RWPE2 (cell line): ENCODE results near the gene ADIG.

ENCODE experiments used
- ATAC-seq: fragments of 200-7000 bp; cut with Tn5 transposase; 3 replicates; pipeline ENCODE4 v1.9.1; 2021; ENCODE audit warnings: low read depth
- DNase-seq: peaks from one replicate; pipeline ENCODE4 v3.0.0-alpha.2; 2020; ENCODE audit warnings: low spot score
- H3K27ac ChIP-seq: fragments of 450-650 bp; 2 replicates; pipeline ENCODE4 v1.5.1; 2017; ENCODE audit warnings: mild to moderate bottlenecking; ENCODE audit not compliant: poor library complexity, severe bottlenecking
- H3K27me3 ChIP-seq: fragments of 250-450 bp; sonication (Bioruptor Pico); 2 replicates; pipeline ENCODE4 v1.5.1; 2021; ENCODE audit warnings: mild to moderate bottlenecking, moderate library complexity; ENCODE audit not compliant: insufficient read depth, poor library complexity, severe bottlenecking
- H3K36me3 ChIP-seq: fragments of 250-450 bp; sonication (Bioruptor Pico); 2 replicates; pipeline ENCODE4 v1.5.1; 2020; ENCODE audit warnings: low read depth, mild to moderate bottlenecking, moderate library complexity
- H3K4me1 ChIP-seq: fragments of 250-450 bp; sonication (Bioruptor Pico); 2 replicates; pipeline ENCODE4 v1.5.1; 2021; ENCODE audit warnings: mild to moderate bottlenecking, moderate library complexity; ENCODE audit not compliant: insufficient read depth, poor library complexity, severe bottlenecking
- H3K4me3 ChIP-seq: fragments of 250-450 bp; sonication (Bioruptor Pico); 2 replicates; pipeline ENCODE4 v1.5.1; 2021; ENCODE audit warnings: mild to moderate bottlenecking, moderate library complexity; ENCODE audit not compliant: severe bottlenecking
- H3K9me3 ChIP-seq: fragments of 250-450 bp; sonication (Bioruptor Pico); 2 replicates; pipeline ENCODE4 v1.5.1; 2021; ENCODE audit warnings: mild to moderate bottlenecking, moderate library complexity; ENCODE audit not compliant: severe bottlenecking
- CTCF ChIP-seq: fragments of 450-650 bp; IDR thresholded peaks from one replicate; pipeline ENCODE4 v1.5.1; 2017; ENCODE audit warnings: mild to moderate bottlenecking, moderate library complexity; ENCODE audit not compliant: poor library complexity, severe bottlenecking

Gene ADIG

GRCh38 chr20:38558596-38559360 lies 22.2 kb upstream of the ADIG start:
- Histone ChIP-seq H3K9me3 (no peaks in the 10 kb centered on the region), H3K4me1 (no peaks in the 10 kb centered on the region), H3K27me3 (no peaks in the 10 kb centered on the region), H3K36me3 (peaks cover 100% of the 10 kb centered on the region), H3K4me3 (no peak overlapping the region), H3K27ac (no peak overlapping the region)
- DNase-seq (no peak), ATAC-seq (no peak)
- TF ChIP-seq CTCF = no peak

- H3K4me1 ChIP-seq = no peaks in the 10 kb centered on the region
- no peaks in the 10 kb centered on the region for H3K9me3 ChIP-seq
- peaks cover 97% of the 10 kb centered on the region for H3K36me3 ChIP-seq
- no peak for TF ChIP-seq CTCF
- no peak overlapping the region for H3K4me3 ChIP-seq
- no peak for ATAC-seq
- DNase-seq = no peak
- no peaks in the 10 kb centered on the region for H3K27me3 ChIP-seq
- no peak overlapping the region for H3K27ac ChIP-seq
Observed at GRCh38 chr20:38559764-38560163, 21.2 kb upstream of the ADIG start.

GRCh38 chr20:38563802-38564431 lies 17.1 kb upstream of the ADIG start:
- no peak overlapping the region for H3K4me3 ChIP-seq
- no peak for TF ChIP-seq CTCF
- peaks cover 97% of the 10 kb centered on the region for H3K36me3 ChIP-seq
- no peak overlapping the region for H3K27ac ChIP-seq
- no peaks in the 10 kb centered on the region for H3K27me3 ChIP-seq
- DNase-seq (no peak), ATAC-seq (no peak)
- H3K4me1 ChIP-seq = no peaks in the 10 kb centered on the region
- no peaks in the 10 kb centered on the region for H3K9me3 ChIP-seq

- ATAC-seq (no peak), DNase-seq (no peak)
- Histone ChIP-seq H3K9me3 (no peaks in the 10 kb centered on the region), H3K27ac (no peak overlapping the region), H3K4me1 (no peaks in the 10 kb centered on the region), H3K4me3 (no peak overlapping the region), H3K27me3 (no peaks in the 10 kb centered on the region), H3K36me3 (peaks cover 97% of the 10 kb centered on the region)
- TF ChIP-seq CTCF = no peak
Observed at GRCh38 chr20:38564680-38565079, 16.3 kb upstream of the ADIG start.
